Measurements from ENCODE around the gene MELK. TPM values are rescaled to one million over a fixed set of nuclear protein-coding genes. Genes with fewer than 3 reads are reported as not detected.
A peak's percentile ranks its signal among the peaks of the same experiment; 100 is the strongest.

Gene MELK
- 63.2 TPM for total RNA-seq (2021; ENCODE audit: unreplicated experiment)
- 20.9 and 30.0 TPM in 2 replicates for polyA plus RNA-seq (2012)
- Bru-seq, nascent RNA = percentile 86 among the genes with signal in this experiment
- percentile 79 among the genes with signal in this experiment for BruChase-seq, experiment 1, labeled RNA remaining after a 6-hour chase
- BruChase-seq, experiment 2, labeled RNA remaining after a 2-hour chase = percentile 75 among the genes with signal in this experiment
- long read RNA-seq, transcript MELK-210 (17 exons, 2,400 nt) = major isoform, 19 of 162 reads
- long read RNA-seq, transcript MELK-201 (18 exons, 2,485 nt) = major isoform, 19 of 162 reads
- long read RNA-seq, partial matches to known transcripts = 38 of 162 reads
- long read RNA-seq, other reads (novel, unspliced or antisense) = 80 of 162 reads

- peaks cover 51% of the 10 kb centered on the region for H3K79me2 ChIP-seq (ENCODE audit: insufficient read depth, low read length)
- no peaks in the 10 kb centered on the region for H3K27me3 ChIP-seq (ENCODE audit: insufficient read depth, low read length)
- TSS peak; percentile 71 for BruUV-seq (replicated peaks)
- H3K4me1 ChIP-seq (ENCODE audit: control insufficient read depth in 1 of 2, insufficient read depth in 2 of 2, low read length in 2 of 2) = peaks cover 7 to 33% of the 10 kb centered on the region in 2 experiments; a peak in 3 of 4 replicates
- peak within 1 kb of the TSS; percentile 96 to 99 for H3K4me3 ChIP-seq (replicated peaks in 1 of 2; ENCODE audit: low read depth in 1 of 2, low read length in 2 of 2)
- peak within 1 kb of the TSS; percentile 96 for H3K27ac ChIP-seq (ENCODE audit: low read depth, low read length)
- H3K36me3 ChIP-seq (ENCODE audit: control insufficient read depth in 1 of 2, insufficient read depth in 2 of 2, low read length in 2 of 2) = 0 out of 4 replicates have a peak, but pooled peaks cover 2 to 6% of the 10 kb centered on the region in 2 experiments
- DNase-seq (ENCODE audit: low read depth, low spot score) = peak; percentile 48
- H3K9ac ChIP-seq (ENCODE audit: low read length) = peak within 1 kb of the TSS; percentile 94
- peak within 1 kb of the TSS; percentile 84 for H3K4me2 ChIP-seq (ENCODE audit: low read length)
- ChIA-PET CTCF (no interaction called here), POLR2A (no interaction called here), RAD21 (ENCODE audit: low non-redundant PET in 1 of 2, low total read pairs in 2 of 2, uncharacterized antibody in 2 of 2, unreplicated experiment in 2 of 2) (no interaction called here)
- ATAC-seq = peak; percentile 81
- peak within 1 kb of the TSS; percentile 1 for H2AFZ ChIP-seq (ENCODE audit: low read depth, low read length, poor library complexity, severe bottlenecking)
- no peaks in the 10 kb centered on the region for H3K9me3 ChIP-seq (ENCODE audit: control insufficient read depth in 1 of 2, insufficient read depth in 1 of 2, low read depth in 1 of 2, low read length in 2 of 2)
- intact Hi-C loops (cut with micrococcal nuclease) = no loop called here
- H4K20me1 ChIP-seq (ENCODE audit: insufficient read depth) = peaks cover 4% of the 10 kb centered on the region; the same call in 1 of the 2 replicates
- no peaks in the 10 kb centered on the region for H3K9me2 ChIP-seq (ENCODE audit: insufficient read depth)
- TF ChIP-seq CEBPB (IDR thresholded peaks at IDR 0.05; ENCODE audit: low read depth) (no peak), EZH2phosphoT487 (IDR thresholded peaks at IDR 0.05; ENCODE audit: borderline replicate concordance) (no peak), POLR2A (IDR thresholded peaks at IDR 0.05; ENCODE audit: borderline replicate concordance, extremely low read depth, insufficient read depth, insufficient read length) (peak; percentile 43), ATF3 (IDR thresholded peaks at IDR 0.05) (no peak), MAX (IDR thresholded peaks at IDR 0.05) (0 out of 2 replicates have a peak, but pooled peaks have one; percentile 52), RAD21 (IDR thresholded peaks at IDR 0.05; ENCODE audit: low read depth) (no peak), ELF1 (IDR thresholded peaks at IDR 0.05; ENCODE audit: borderline replicate concordance, low read depth) (no peak), ZBTB33 (IDR thresholded peaks at IDR 0.05; ENCODE audit: extremely low read depth, insufficient replicate concordance, low read length) (peak; percentile 8), CBX3 (IDR thresholded peaks at IDR 0.05; ENCODE audit: low read depth) (no peak), REST (IDR thresholded peaks at IDR 0.05; ENCODE audit: low read depth) (no peak), ZNF274 (IDR thresholded peaks at IDR 0.05; ENCODE audit: low read depth, low read length) (no peak), ZFX (IDR thresholded peaks at IDR 0.05) (peak; percentile 72; the same call in 1 of the 2 replicates), JUND (IDR thresholded peaks at IDR 0.05) (no peak), EGR1 (IDR thresholded peaks at IDR 0.05; ENCODE audit: low read depth) (peak; percentile 3; the same call in 1 of the 2 replicates), FOSL1 (IDR thresholded peaks at IDR 0.05; ENCODE audit: low read depth) (no peak), SP1 (IDR thresholded peaks at IDR 0.05; ENCODE audit: low read depth) (no peak; the same call in 1 of the 2 replicates), CTCF (IDR thresholded peaks at IDR 0.05 in 2 of 3, conservative IDR thresholded peaks at IDR 0.05 in 1 of 3; ENCODE audit: borderline replicate concordance in 1 of 3, insufficient read depth in 1 of 3, low read depth in 2 of 3, low read length in 2 of 3) (no peak)
Observed at GRCh38 chr9:36572515-36573418, at the start of gene MELK. TSS of gene MELK (plus strand) at chr9:36572895. CDS start at chr9:36581682, 8,787 bp downstream.
